Stimulated activated naive CD4-positive, alpha-beta T cell (primary cell): Measurements from ENCODE around the gene CNOT1.
"Not testable (repeated sequence)": the region's sequence is repeated elsewhere in the genome, so short reads cannot be mapped to it uniquely, and the experiment has no call there.

Source experiments
- DNase-seq, 6 experiments: peaks; one replicate each; lab custom pipeline; 2025; lab: John Stamatoyannopoulos, UW

The CNOT1 gene

GRCh38 chr16:58502217-58502921 lies 127.3 kb downstream of the CNOT1 start:
- no peak for DNase-seq

- peak; percentile 32 to 72 (median 54) for DNase-seq
Measured at GRCh38 chr16:58501242-58502131, 128.1 kb downstream of the CNOT1 start.

GRCh38 chr16:58500430-58501241 lies 129.0 kb downstream of the CNOT1 start:
- DNase-seq, result peak in 2 of 6 experiments; percentile 34 to 56

- DNase-seq, result peak; percentile 21 to 60 (median 48)
Measured at GRCh38 chr16:58499615-58500351, 129.8 kb downstream of the CNOT1 start, which contains the start of gene NDRG4. Gene NDRG4, plus strand, starts transcription at chr16:58500143. Its CDS starts 106 bp downstream, at chr16:58500249.

- DNase-seq, result no peak
Measured at GRCh38 chr16:58499092-58499511, 130.5 kb downstream of the CNOT1 start.

- DNase-seq, result no peak
Measured at GRCh38 chr16:58498341-58499091, 131.1 kb downstream of the CNOT1 start.

GRCh38 chr16:58497935-58498334 lies 131.7 kb downstream of the CNOT1 start:
- no peak for DNase-seq

GRCh38 chr16:58497468-58497867 lies 132.2 kb downstream of the CNOT1 start:
- DNase-seq, result no peak

GRCh38 chr16:58495521-58496331 lies 133.9 kb downstream of the CNOT1 start:
- DNase-seq, result no peak

GRCh38 chr16:58494981-58495520 lies 134.6 kb downstream of the CNOT1 start:
- DNase-seq, result peak; percentile 26 to 63 (median 45)

GRCh38 chr16:58493756-58494431 lies 135.7 kb downstream of the CNOT1 start:
- DNase-seq, result no peak

- no peak for DNase-seq
Measured at GRCh38 chr16:58492735-58493134, 136.9 kb downstream of the CNOT1 start.

- DNase-seq, result no peak
Measured at GRCh38 chr16:58492066-58492465, 137.6 kb downstream of the CNOT1 start.

GRCh38 chr16:58490539-58490938 lies 139.1 kb downstream of the CNOT1 start:
- not testable (repeated sequence) for DNase-seq

- no peak for DNase-seq
Measured at GRCh38 chr16:58490065-58490464, 139.6 kb downstream of the CNOT1 start.

- DNase-seq, result no peak
Measured at GRCh38 chr16:58488531-58488930, 141.1 kb downstream of the CNOT1 start.

GRCh38 chr16:58487566-58488351 lies 141.9 kb downstream of the CNOT1 start:
- DNase-seq, result peak; percentile 10 to 76 (median 56)
